ENCODE data around the gene SETD7.

SETD7 gene

DNA sequence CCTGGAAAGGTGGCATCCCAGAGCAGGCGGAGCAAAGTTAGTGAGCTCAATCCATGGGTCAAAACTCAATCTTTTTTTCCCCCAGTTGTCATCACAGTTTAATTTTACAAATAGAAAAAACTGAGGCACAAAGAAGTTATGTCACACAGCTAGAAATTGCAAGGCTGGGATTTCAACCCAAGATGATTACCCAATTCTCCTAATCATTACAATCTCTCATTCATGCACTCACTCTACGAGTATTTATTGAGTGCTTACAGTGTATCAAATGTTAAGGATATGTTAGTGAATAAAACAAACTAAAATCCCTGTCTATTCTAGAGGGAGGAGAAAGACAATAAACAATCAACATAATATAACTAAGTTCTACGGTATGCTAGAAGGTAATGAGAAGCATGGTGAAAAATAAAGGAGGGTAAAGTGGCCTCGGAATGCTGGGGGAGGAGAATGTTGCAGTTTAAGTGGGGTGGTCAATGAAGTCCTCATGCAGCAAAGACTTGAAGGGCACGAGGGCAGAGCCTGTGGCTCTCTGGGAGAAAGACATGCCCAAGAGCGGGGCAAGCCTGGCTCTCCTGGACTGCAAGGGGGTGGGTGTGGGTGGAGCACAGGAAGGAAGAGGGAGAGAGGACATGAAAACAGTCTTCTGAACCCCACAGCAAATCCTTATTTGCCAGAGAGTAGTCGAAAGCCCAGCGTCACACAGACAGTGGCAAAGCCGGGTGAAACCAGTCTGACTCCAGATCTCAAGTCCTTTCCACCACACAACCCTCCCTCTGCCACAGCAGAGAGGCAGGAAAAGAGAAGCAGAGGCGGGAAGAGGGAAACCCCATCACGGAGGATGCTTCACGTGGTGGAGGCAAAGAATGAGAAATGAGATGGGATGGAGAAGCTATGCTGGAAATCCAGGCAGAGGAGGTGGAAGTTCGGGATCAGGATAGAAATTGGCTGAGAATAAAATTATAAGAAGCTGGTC is 53.8 kb downstream of the SETD7 start:
- H3K4me1 Mint-ChIP-seq (ENCODE audit: low read depth): peaks cover 19% of the 10 kb centered on the region
- H3K27me3 Mint-ChIP-seq: no peaks in the 10 kb centered on the region
- no peak overlapping the region for H3K4me3 Mint-ChIP-seq
- H3K9me3 Mint-ChIP-seq: no peaks in the 10 kb centered on the region
- no peak overlapping the region for H3K27ac Mint-ChIP-seq
- intact Hi-C loops (cut with micrococcal nuclease): no loop called here
- H3K36me3 Mint-ChIP-seq (ENCODE audit: low read depth): peaks cover 18% of the 10 kb centered on the region

GRCh38 chr4:139501527-139501926 is 54.5 kb downstream of the SETD7 start:
- peaks cover 11% of the 10 kb centered on the region for H3K36me3 Mint-ChIP-seq (ENCODE audit: low read depth)
- intact Hi-C loops (cut with micrococcal nuclease): no loop called here
- H3K27ac Mint-ChIP-seq: no peak overlapping the region
- peaks cover 19% of the 10 kb centered on the region for H3K4me1 Mint-ChIP-seq (ENCODE audit: low read depth)
- no peaks in the 10 kb centered on the region for H3K9me3 Mint-ChIP-seq
- no peaks in the 10 kb centered on the region for H3K27me3 Mint-ChIP-seq
- no peak overlapping the region for H3K4me3 Mint-ChIP-seq

- Mint-ChIP-seq H3K4me3 (no peak overlapping the region), H3K9me3 (no peaks in the 10 kb centered on the region), H3K4me1 (ENCODE audit: low read depth) (peaks cover 19% of the 10 kb centered on the region), H3K36me3 (ENCODE audit: low read depth) (peaks cover 7% of the 10 kb centered on the region), H3K27ac (no peak overlapping the region), H3K27me3 (no peaks in the 10 kb centered on the region)
- intact Hi-C loops (cut with micrococcal nuclease): no loop called here
These were observed 54.9 kb downstream of the SETD7 start for GRCh38 chr4:139501117-139501516.

GRCh38 chr4:139499186-139499585 is 56.8 kb downstream of the SETD7 start:
- H3K9me3 Mint-ChIP-seq: no peaks in the 10 kb centered on the region
- peaks cover 19% of the 10 kb centered on the region for H3K4me1 Mint-ChIP-seq (ENCODE audit: low read depth)
- H3K27me3 Mint-ChIP-seq: no peaks in the 10 kb centered on the region
- H3K4me3 Mint-ChIP-seq: no peak overlapping the region
- intact Hi-C loops (cut with micrococcal nuclease): loop anchor here (5.0 kb wide), 1 partner anchor 153 kb away; no protein-coding TSS in a partner anchor
- no peak overlapping the region for H3K27ac Mint-ChIP-seq
- no peaks in the 10 kb centered on the region for H3K36me3 Mint-ChIP-seq (ENCODE audit: low read depth)

DNA sequence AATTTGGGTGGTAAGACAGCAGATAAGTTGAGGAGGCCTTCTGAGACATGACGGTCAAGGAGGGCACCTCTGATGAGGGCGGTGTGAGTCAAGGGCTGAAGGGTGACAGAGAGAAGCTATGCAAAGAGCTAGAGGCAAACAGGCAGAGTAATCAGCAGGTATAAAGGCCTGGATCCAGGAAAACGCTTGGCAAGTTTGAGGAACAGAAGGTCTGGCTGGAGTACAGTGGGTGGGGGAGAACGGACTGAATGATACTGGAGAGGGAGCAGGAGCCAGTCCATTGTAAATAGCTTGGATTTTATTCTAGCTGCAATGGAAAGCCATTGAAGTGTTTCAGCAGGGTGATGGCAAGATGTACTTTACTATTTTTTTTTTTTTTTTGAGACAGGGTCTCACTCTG is 62.8 kb downstream of the SETD7 start:
- intact Hi-C loops (cut with micrococcal nuclease): no loop called here
- H3K27me3 Mint-ChIP-seq: no peaks in the 10 kb centered on the region
- peaks cover 2% of the 10 kb centered on the region for H3K4me1 Mint-ChIP-seq (ENCODE audit: low read depth)
- H3K9me3 Mint-ChIP-seq: no peaks in the 10 kb centered on the region
- no peaks in the 10 kb centered on the region for H3K36me3 Mint-ChIP-seq (ENCODE audit: low read depth)
- no peak overlapping the region for H3K27ac Mint-ChIP-seq
- H3K4me3 Mint-ChIP-seq: no peak overlapping the region

GRCh38 chr4:139492429-139492828 is 63.6 kb downstream of the SETD7 start:
- Mint-ChIP-seq H3K9me3 (no peaks in the 10 kb centered on the region), H3K4me3 (no peak overlapping the region), H3K36me3 (ENCODE audit: low read depth) (no peaks in the 10 kb centered on the region), H3K27ac (no peak overlapping the region), H3K27me3 (no peaks in the 10 kb centered on the region), H3K4me1 (ENCODE audit: low read depth) (no peaks in the 10 kb centered on the region)
- intact Hi-C loops (cut with micrococcal nuclease): no loop called here

DNA sequence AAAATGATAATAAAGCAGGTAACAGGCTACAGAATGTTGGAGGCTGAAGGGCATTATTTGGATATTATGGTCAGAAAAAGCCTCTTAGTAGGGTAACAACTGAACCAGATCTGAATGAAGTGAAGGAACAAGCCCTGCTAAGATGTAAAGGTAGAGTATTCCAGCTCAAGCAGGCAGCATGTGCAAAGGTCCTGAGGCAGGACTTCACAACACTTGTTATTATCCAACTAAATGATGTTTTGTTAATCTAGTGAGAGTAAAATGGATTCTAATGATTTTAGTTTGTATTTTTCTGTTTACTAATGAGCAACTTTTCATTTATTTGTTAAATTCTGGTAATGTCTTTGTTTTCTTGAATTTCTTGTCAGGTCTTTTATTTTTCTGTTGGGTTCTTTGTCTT is 66.4 kb downstream of the SETD7 start:
- Mint-ChIP-seq H3K9me3 (no peaks in the 10 kb centered on the region), H3K27me3 (no peaks in the 10 kb centered on the region), H3K36me3 (ENCODE audit: low read depth) (no peaks in the 10 kb centered on the region), H3K27ac (no peak overlapping the region), H3K4me1 (ENCODE audit: low read depth) (no peaks in the 10 kb centered on the region), H3K4me3 (no peak overlapping the region)
- intact Hi-C loops (cut with micrococcal nuclease): no loop called here

DNA sequence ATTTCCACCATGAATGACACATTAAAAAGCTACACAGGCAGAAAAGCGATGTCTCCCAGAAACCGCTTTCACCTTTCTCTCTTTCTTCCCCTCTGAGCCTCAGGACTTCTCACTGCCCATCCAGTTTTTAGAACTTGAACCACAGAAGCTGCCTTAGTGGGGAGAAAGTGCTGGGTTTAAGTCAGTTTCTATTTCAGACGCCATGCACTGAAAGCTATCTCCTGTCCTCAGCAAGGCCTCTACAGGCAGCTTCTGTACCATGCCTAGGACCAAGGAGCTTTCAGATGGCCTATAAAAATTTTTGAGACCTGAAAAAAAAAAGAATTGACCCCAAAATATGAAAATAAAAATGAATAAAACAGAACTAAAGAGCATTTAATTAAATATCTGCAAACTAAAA is 67.6 kb downstream of the SETD7 start:
- Mint-ChIP-seq H3K27me3 (no peaks in the 10 kb centered on the region), H3K27ac (no peak overlapping the region), H3K4me1 (ENCODE audit: low read depth) (peaks cover 8% of the 10 kb centered on the region), H3K9me3 (no peaks in the 10 kb centered on the region), H3K36me3 (ENCODE audit: low read depth) (no peaks in the 10 kb centered on the region), H3K4me3 (no peak overlapping the region)
- intact Hi-C loops (cut with micrococcal nuclease): no loop called here

DNA sequence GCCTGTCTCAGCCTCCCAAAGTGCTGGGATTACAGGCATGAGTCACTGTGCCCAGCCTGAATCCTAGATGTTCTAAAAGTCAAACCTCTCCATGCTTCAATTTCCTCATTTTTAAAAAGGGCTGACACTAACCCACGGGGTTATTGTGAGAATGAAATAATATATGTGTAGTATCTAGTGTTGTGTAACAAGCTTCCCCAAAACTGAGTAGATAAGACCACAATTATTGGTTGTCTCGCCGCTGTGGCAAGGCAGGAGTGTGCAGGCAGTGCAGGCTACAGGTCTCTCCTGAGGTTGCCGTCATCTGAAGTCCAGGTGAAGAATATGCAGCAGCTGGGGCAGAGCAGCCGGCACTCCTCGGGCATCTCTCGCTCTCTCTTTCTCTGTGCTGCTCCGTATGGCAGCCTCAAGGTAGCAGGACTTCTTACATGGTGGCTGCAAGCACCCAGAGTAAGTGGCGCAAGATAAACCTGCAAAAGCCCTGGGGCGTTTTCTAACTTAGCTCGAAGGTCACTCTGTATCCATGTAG is 71.2 kb downstream of the SETD7 start:
- Mint-ChIP-seq H3K36me3 (ENCODE audit: low read depth) (no peaks in the 10 kb centered on the region), H3K27me3 (no peaks in the 10 kb centered on the region), H3K27ac (no peak overlapping the region), H3K9me3 (no peaks in the 10 kb centered on the region), H3K4me3 (no peak overlapping the region), H3K4me1 (ENCODE audit: low read depth) (peaks cover 9% of the 10 kb centered on the region)
- intact Hi-C loops (cut with micrococcal nuclease): no loop called here

- H3K4me1 Mint-ChIP-seq (ENCODE audit: low read depth): peaks cover 9% of the 10 kb centered on the region
- no peaks in the 10 kb centered on the region for H3K27me3 Mint-ChIP-seq
- H3K27ac Mint-ChIP-seq: no peak overlapping the region
These were observed 73.0 kb downstream of the SETD7 start for GRCh38 chr4:139483000-139483399.

DNA sequence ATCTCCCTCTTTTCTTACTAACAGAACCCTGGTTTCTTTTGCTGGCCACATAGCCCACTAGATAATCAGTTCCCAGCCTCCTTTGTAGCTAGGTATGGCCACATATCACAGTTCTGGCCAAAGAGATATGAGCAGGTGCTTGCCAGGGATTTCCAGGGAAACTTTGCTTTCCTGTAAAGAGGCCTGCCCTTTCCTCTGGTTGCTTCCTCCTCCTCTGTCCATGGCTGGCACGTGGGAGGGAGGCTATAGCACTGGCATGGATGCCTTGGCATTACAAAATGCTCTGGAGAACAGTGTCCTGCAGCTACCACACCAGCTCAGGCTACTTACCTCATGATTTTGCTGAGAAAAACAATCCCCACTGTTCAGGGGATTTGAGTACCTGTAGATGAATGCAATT is 74.6 kb downstream of the SETD7 start:
- no peaks in the 10 kb centered on the region for H3K27me3 Mint-ChIP-seq
- no peaks in the 10 kb centered on the region for H3K36me3 Mint-ChIP-seq (ENCODE audit: low read depth)
- intact Hi-C loops (cut with micrococcal nuclease): no loop called here
- H3K27ac Mint-ChIP-seq: no peak overlapping the region
- no peak overlapping the region for H3K4me3 Mint-ChIP-seq
- no peaks in the 10 kb centered on the region for H3K9me3 Mint-ChIP-seq
- peaks cover 9% of the 10 kb centered on the region for H3K4me1 Mint-ChIP-seq (ENCODE audit: low read depth)

More at GRCh38 chr4:139483000-139483399, 73.0 kb downstream of the SETD7 start:
- intact Hi-C loops (cut with micrococcal nuclease): no loop called here
- Mint-ChIP-seq H3K4me3 (no peak overlapping the region), H3K36me3 (ENCODE audit: low read depth) (no peaks in the 10 kb centered on the region), H3K9me3 (no peaks in the 10 kb centered on the region)

DNA sequence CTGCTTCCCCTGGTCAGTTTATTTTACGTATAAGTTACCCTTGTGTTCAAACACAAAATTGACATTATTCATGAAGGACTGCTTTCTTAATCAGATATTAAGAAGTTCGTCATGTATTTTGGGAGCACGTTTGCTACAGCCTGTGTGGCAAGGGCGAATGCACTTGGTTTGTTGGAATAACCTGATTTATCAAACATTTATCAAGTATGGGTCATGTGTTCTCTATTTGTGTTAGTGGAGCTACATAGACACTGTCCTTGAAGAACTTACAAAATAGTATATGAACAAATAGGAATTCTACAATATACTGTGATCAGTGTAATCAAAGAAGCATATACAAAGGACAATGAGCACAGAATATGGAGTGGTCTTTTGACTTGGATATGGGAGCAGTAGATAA is 79.7 kb downstream of the SETD7 start:
- Mint-ChIP-seq H3K4me1 (ENCODE audit: low read depth) (peaks cover 1% of the 10 kb centered on the region), H3K36me3 (ENCODE audit: low read depth) (peaks cover 12% of the 10 kb centered on the region), H3K27ac (no peak overlapping the region), H3K27me3 (no peaks in the 10 kb centered on the region), H3K9me3 (no peaks in the 10 kb centered on the region), H3K4me3 (no peak overlapping the region)
- intact Hi-C loops (cut with micrococcal nuclease): no loop called here

DNA sequence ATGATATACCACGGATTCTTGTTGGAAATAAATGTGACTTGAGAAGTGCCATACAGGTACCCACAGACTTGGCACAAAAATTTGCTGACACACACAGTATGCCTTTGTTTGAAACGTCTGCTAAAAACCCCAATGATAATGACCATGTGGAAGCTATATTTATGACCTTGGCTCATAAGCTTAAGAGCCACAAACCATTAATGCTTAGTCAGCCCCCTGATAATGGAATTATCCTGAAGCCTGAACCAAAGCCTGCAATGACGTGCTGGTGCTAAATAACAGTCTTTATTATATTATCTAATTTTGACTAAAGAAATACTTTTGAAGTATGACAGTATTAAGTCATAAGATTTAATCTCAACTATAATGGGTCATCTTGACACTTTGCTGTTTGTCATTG is 83.2 kb downstream of the SETD7 start:
- Mint-ChIP-seq H3K27me3 (no peaks in the 10 kb centered on the region), H3K4me1 (ENCODE audit: low read depth) (peaks cover 26% of the 10 kb centered on the region)

GRCh38 chr4:139470997-139471665 is 84.9 kb downstream of the SETD7 start:
- Mint-ChIP-seq H3K27me3 (no peaks in the 10 kb centered on the region), H3K4me1 (ENCODE audit: low read depth) (peaks cover 26% of the 10 kb centered on the region), H3K27ac (no peak overlapping the region), H3K9me3 (peaks cover 18% of the 10 kb centered on the region), H3K4me3 (no peak overlapping the region), H3K36me3 (ENCODE audit: low read depth) (peaks cover 28% of the 10 kb centered on the region)
- intact Hi-C loops (cut with micrococcal nuclease): no loop called here

More for the DNA sequence above, 83.2 kb downstream of the SETD7 start:
- intact Hi-C loops (cut with micrococcal nuclease): no loop called here
- Mint-ChIP-seq H3K27ac (no peak overlapping the region), H3K36me3 (ENCODE audit: low read depth) (peaks cover 25% of the 10 kb centered on the region), H3K4me3 (no peak overlapping the region), H3K9me3 (peaks cover 17% of the 10 kb centered on the region)

All from dendritic cell treated with granulocyte-macrophage colony-stimulating factor and Interleukin-4, amounts not matched to agents 40 ng/mL and 50 ng/mL, for 4 days (primary cell).